Activated naive CD8-positive, alpha-beta T cell treated with anti-CD3 and anti-CD28 coated beads, Interleukin-2, amount 50 U/mL, for 16 hours (primary cell): ENCODE data around the gene MN1.
"Not testable (repeated sequence)": the region's sequence is repeated elsewhere in the genome, so short reads cannot be mapped to it uniquely, and the experiment has no call there.

Experiments used
- DNase-seq: peaks from one replicate; pipeline ENCODE4 v3.0.0-alpha.2; 2020; ENCODE audit warnings: low read depth, low spot score

Gene MN1

DNA sequence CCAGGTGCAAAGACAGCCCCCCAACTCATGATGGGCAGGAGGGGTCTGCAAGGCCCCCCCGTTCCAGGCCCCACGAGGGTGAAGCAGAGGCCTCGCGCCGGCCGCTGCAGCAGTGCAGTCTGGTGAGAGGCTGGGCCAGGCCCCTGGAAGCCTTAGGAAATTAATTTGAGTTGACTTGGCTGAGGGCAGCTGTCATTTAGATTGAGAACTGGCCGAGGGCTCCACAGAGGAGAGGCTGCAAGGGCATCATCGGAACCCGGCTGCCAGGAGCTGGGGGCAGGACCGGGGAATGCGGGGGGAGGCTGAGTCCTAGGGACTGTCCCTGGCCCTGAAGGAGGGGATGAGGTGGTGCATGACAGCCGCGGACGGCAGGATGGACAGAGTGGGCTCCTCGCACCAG, 39.9 kb downstream of the MN1 start:
- no peak for DNase-seq

DNA sequence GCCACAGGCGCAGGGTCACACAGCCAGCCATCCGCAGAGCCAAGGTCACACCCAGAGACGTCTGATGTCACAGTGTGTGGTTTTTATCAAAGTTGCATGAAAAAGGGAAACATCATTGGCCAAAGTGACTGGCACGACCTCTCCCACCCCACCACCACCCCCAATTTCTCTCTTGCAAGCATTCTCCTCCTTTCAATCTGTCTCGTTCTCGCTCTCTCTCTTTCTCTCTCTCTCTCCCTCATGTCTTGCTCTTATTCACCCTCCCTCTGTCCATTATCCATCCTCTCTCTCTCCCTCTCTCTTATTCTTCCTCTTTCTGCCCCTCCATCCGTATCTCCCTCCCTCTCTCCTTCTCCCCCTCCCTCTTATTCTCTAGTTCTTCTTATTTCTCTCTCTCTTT, 40.6 kb downstream of the MN1 start:
- no peak for DNase-seq

DNA sequence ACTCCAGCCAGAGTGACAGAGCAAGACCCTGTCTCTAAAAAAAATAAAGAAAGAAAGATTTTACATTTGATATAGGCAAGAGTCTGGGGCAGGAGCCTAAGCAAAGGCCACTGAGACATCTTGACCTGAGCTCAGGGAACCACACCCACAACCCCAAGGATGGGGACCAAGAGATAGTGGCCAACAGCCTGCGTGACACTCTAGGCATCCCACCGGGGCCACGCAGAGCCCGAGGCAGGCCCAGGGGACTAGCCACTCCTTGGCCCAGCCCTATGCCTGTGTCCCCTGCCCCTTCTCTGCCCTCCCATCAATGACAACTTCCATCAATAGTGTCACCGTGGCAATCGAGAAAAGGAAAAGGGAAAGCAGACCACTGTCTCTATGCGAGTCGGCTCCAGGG, 41.1 kb downstream of the MN1 start:
- DNase-seq = no peak

DNA sequence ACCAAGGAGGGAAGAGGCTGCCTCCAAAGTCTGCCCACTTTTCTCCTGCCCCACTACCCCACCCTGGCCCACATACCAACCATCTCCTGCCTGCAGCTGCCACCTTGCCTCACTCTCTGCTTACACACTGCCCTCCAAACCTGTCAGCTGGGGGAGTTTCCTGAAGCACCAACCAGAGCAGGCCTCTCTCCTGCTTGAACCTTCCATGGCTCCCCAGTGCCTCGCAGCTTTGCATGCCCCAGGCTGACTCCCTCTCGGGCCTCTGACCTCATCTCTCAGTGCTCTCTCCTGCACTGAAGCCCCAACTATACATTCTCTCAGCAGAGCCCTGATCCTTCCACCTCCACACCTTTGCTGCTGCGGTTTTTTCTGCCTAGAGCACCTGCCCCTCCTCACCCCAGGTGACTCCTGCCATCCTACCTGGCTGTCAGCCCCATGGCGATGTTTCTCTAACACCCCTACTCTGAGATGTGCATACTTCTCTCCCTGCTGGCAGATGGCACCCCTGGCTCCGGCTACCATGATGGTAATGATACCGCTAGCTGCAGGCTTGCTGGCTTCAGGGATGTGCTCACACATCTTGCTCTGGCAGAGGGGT, 43.5 kb downstream of the MN1 start:
- no peak for DNase-seq

DNA sequence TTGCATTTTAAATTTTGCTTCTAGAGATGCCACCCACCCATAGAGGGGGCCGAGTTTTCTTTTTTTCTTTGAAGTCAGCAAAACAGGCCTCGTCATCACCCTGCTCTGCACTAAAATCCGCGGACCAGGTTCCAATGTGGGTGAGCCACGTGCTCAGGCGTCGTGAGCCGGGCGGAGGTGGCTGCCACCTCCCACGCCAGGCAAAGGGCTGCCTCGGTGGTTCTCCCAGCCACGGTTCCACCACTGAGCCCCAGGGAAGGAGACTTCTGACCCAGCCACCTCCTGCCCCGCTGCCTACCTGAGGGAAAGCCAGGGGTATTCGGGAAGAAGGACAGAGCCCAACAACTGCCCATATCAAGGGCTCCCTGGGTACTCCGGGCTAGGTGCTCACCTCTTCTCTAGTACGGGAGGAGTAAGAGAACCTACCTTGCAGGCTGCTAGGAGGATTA, 45.3 kb downstream of the MN1 start:
- no peak for DNase-seq

DNA sequence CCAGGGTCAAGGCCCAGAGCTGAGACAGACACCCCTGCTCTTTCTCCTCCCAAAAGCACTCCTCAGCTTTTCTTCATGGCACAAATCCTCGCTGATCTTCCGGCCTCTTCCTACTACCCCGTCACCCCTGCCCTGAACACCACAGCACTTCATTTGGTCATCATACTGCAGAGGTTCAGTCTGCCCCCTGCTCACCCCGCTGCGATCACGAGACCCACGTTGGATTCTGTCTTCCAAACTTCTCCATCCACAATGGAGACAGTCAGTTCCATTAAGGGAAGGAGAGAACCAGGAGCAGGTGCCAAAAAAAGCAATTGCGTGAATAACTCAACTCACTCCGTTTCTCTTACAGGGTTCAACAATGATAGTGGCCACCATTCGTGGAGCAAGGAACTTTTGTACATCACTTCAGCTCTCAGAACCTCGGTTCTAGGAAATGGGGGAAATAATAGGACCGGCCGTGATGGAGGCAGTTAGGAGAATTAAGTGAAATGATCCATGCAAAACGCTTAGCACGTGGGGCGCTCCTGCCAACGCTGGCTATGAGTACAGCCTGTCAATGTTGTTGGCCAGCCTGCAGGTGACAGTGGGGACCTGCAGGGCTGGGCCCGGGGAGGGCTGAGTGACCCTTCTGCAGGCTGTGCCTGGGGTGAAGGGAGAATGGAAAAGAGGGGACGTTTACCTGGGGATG, 45.9 kb downstream of the MN1 start:
- DNase-seq = no peak

DNA sequence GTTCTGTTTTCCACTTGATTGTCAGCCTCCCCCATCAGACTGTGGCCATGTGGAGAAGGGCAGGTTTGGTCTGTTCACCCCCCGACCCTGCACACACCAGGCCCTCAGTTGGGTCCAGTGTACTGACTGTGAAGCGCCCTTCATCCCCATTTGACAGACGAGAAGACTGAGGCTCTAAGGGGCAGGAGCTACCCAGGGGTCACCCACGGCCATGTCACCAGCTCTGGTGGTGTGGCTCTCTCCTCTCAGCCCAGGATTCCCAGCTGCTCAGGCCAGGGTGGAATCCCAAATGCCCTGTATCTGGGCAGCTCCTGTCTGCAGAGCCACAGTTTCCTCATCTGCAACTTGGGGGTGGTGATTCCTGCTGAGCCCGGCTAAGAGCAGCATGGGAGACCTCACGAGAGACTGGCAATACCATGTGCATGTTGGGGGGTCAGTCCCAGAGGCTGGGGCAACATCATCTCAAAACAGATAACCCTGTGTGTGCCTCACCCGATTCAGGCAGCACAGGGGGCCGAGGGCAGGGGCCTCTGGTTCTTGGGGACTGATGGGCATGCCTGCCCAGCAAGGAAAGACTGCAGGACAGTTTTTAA, 46.6 kb downstream of the MN1 start:
- DNase-seq = no peak

DNA sequence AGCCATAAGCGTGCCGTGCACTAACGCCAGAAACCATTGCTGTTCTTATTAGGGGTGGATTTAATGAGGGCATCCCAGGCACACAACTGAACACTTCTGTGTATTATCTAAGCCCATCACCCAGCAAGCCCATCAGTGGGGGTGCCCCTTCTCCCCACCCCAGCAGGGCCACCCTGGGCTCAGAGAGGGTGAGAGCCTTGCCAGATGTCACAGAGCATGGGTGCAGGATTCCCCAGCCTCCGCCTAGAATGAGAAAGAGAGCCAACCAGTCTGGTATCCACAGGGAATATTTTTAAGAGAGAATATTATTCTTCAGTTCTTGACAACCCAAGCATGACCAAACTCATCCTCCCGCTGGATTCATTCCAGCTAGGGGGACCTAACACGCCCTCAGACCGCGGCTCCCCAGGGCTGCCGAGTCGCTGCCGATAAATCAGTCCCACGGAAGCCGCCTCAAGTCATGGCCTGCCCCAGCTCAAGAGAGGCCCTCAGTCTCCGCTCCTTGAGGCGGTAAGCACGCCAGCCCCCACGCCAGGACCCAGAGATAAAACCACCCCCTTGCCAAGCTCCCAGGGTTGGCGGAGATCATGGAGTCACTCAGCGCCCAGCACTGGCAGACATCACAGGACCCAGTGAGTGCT, 47.2 kb downstream of the MN1 start:
- DNase-seq = no peak

DNA sequence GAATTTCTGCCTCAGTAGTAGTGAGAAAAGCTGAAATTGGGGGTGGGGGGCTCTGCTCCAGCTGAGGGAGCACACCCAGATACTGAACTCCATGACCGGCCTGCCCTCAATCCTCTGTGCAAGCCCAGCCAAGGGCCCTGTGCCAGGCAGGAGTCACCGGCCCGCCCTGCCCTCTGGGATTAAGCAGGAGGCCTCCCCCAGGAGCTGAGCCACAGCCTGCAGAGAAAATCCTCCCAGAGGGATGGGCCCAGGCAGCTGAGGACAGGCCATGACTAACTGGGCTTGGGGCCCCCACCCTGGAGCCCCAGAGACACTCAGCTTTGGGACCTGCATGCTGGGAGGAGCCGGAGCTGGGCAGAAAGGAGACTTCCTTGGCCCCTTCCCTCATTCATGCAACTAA, 48.8 kb downstream of the MN1 start:
- no peak for DNase-seq

DNA sequence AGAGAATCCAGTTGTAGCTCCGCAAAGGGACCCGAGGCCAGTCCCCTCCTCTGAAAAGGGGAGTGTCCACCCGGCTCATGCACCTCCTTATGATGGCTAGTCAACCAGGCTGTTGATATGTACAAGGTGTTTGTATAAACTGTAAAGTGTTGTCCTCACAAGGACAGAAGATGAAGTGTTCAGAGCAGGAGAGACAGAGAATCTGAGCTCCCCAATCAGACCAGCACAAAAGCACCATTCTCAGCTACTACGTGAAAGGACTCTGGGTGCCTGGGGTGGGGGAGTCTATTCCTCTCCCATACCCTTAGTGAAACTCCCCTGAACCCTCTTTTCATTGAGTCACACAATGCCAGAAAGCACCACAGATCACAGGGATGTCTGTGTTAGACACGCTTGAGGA, 49.4 kb downstream of the MN1 start:
- DNase-seq = no peak

DNA sequence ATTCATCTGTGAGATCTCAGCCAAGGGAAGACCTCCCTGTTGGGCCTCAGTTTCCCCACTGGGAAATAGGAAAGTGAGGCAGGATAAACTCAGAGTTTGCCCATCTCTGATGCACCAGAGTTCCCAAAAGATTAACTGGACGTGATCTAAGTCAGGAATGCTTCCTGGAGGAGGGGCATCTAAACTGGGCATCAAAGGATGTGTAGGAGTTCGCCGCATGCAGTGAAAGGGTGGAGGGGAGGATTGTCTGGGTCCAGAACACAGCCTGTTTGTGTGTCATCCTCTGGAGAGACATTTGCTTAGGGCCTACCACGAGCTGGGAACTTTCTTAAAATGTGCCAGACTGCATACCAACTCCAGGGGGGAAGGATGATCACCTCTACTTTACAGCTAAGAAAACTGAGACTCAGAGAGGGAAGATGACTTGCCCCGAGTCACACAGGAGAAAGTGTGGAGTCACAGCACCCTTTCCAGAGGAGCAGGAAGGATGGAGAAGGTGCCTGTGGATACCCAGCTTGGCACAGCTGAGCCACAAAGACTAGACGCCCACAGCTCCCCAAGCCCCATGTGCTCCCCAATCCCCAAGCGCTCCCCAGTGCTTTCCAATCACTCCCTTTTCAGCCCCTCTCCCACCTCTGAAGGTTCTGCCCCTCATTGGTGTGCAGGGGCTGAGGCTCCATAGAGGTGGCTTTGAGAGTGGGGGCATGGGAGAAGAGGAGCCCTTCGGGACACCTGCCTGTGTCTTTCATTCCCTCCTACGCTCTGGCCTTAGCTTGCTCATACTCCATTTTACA, 50.1 kb downstream of the MN1 start:
- no peak for DNase-seq

DNA sequence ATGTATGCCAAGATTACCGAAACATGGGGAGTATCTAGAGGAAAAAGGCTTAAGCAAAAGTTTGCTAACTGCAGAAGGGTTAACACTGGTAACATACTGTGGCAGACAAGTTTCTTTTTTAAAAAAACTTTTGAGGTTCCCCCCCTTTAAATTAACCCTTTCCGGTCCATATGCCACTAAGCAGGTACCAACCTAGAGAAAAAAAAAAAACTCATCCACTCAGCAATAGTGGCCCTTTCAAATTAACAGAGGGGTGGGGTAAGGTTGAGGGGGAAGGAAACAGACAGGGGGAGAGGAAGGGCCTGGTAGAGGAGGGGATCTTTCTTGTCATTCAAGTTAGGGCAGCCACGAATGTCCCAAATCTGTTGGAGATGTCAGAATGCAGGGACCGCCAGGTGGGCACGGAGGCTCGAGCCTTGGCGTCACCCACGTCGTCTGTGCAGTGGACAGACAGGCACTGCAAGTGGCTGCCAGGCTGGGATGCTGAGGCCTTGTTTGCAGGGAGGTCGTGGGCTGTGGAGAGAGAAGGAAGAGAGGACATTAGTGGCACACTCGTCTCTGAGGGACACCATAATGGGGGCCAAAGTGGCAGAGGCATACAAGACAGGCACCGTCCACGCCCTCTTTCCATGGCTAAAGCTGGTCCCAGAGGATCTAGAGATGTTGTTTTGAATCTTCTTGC, 50.8 kb downstream of the MN1 start:
- no peak for DNase-seq

DNA sequence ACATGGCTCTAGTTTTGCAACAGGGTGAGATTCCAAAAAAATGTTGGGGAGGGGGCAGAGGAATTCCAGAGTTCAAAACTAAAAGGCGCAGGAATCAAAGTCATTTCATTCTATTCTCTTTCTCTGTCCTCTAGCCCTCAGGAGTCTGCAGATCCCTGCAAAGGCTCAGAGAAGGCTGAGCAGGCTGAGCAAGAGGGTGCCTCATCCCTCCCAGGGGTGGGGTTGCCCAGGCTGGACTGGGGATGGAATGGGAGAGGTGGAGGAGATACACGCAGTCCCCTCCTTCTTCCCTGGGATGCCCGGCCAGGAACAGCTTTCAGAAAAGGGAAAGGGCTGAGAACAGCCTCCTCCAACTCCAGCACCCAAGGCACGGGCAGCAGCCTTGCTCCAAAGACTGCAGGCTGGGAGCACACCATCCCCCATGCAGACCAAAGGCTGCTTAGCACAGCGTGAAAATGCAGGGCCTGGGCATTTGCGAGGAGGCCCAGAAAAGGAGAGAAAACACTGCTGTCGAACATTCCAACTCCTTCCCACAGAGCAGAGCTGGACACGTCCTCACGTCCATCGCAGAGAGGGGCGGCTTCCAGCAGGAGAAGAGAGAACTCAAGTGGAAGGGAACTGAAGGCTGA, 51.8 kb downstream of the MN1 start:
- DNase-seq = no peak

DNA sequence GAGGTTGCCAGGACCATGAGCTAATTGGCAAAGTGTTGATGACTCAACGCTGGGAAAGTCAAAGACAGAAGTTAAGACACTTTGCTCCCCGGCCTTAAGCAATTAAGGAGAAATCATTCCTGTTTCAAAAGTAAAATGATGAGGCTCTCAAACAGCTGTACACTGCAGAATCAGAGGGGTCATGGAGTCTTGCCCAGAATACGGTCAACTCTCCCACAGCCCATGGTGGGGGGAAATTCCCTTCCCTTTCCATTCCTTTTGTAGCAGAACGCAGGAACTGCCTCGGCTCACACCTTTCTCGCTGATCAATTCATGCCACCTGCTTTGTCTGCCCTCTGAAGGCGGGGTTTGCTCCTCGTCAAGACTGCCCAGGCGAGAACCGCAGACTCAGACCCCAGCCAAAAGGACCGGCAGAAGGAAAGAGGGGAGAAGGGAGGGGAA, 52.8 kb downstream of the MN1 start:
- DNase-seq = no peak

DNA sequence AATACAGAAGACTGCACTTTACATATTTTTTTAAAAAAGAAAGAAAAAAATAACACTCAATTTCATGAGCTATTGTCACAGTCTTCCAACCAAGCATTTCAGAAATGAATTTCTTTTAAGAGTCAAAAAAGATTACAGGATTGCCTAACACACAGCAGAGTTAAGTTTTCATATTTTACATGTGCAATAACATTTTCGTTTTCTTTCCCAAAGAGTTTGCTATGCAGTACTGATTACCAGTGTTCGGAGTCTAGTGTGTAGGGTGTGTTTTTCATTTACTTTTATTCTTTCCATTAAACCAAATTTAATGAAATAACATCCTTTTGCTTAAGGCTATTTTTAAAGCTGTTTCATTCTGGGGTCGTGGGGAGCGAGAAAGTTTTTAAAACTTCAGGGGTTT, 53.2 kb downstream of the MN1 start:
- no peak for DNase-seq

DNA sequence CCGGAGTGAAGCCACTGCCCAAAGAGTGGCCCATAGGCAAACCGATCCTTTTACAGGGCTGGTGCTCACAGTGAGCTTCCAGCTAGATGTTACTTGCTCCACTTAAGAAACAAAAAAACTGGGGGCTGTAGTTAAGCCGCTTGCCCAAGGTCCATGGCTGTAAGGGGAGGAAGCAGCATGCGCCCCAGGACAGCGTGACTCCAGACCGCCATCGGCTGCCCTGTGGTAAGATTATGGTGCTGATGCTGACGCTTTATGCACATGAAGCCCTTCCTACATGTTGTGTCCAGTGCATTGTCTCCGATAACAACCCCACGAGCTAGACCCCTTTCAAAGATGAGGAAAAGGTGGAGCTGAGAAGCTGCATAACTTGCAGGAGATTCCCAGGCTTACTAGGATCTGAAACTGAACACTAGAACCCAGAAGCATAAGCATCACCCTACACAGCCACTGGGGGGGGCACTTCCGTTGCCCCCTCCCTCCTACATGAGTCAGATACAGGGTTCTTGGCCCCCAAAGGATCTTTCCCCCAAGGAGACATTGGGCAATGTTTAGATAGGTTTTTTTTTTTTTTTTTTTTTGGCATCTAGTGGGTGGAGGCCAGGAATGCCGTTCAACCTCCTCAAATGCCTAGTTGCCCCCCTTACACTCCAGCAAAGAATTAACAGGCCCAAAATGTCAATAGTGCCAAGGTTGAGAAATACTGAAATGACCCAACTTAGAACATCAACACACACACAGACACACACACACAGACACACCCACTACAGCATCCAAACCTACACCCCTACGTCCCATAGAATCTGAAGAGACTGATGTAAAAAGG, 53.9 kb downstream of the MN1 start:
- DNase-seq = no peak

DNA sequence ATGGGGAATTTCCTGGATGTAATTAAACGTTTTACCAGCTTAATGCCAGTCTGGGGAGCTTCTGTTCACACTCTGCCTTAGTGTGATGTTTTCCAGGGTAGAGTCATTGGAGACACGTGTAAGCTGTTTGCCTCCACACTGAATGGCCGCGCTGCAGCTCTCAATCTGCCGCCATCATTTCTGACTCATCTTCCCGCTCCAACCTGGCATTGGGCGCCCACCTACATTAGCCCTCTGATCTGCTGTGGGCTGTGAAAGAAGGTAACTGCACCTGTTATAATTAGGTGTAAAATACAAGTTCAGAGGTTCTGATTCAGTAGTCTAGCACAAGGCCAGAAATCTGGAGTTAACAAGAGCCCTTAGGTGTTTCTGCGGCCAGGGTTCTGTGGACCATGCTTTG, 54.6 kb downstream of the MN1 start:
- DNase-seq = no peak

DNA sequence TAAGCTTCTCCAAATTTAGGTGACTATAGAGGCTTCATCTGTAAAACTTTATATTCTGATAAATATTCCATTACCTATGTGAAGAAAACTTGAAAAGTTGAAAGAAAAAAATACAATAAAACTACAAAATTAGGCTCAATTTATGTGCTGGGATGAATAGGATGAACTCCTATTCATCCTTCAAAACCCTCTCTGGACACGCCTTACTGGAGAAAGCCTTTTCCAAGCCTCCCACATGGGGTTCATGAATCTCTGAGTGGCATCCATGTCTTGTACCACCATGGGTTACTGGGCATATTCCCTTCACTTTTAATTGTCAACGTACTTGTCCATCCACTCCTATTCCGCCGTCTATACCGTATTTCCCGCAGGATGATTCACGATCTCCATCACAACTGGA, 55.7 kb downstream of the MN1 start:
- DNase-seq = no peak

DNA sequence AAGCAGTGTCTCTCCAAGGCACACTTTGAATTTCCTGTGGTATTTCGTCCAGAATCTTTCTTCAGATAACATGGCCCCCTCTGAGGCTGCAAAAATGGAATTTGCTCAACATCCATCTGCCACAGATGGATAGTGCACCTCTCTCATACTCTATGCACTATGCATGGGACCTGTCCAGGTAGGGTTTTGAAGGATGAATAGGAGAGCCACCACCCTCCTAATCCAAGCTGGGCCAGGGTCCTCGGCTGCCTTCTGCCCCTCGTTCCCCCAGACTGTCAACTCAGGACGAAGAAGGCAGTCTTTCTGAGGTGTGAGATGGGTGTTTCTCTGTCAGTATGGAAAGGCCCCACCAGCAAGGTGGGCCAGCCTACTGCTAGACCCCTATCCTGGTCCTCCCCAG, 56.4 kb downstream of the MN1 start:
- DNase-seq = no peak

DNA sequence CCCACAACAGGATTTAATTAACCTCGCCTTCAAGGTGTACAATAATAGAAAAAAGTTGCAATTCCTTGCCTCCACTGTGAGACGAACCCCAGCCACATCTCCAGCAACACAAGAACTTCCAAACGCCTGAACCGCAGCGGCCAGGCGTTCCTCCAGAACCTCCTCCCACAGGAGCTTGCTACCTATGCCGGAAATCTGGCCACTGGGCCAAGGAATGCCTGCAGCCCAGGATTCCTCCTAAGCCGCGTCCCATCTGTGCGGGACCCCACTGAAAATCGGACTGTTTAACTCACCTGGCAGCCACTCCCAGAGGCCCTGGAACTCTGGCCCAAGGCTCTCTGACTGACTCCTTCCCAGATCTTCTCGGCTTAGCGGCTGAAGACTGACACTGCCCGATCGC, 57.5 kb downstream of the MN1 start:
- DNase-seq = not testable (repeated sequence)
